Measurements from ENCODE around the gene DHRS11.
A peak's percentile ranks its signal among the peaks of the same experiment; 100 is the strongest.

Gene DHRS11, protein sequence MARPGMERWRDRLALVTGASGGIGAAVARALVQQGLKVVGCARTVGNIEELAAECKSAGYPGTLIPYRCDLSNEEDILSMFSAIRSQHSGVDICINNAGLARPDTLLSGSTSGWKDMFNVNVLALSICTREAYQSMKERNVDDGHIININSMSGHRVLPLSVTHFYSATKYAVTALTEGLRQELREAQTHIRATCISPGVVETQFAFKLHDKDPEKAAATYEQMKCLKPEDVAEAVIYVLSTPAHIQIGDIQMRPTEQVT

DNA sequence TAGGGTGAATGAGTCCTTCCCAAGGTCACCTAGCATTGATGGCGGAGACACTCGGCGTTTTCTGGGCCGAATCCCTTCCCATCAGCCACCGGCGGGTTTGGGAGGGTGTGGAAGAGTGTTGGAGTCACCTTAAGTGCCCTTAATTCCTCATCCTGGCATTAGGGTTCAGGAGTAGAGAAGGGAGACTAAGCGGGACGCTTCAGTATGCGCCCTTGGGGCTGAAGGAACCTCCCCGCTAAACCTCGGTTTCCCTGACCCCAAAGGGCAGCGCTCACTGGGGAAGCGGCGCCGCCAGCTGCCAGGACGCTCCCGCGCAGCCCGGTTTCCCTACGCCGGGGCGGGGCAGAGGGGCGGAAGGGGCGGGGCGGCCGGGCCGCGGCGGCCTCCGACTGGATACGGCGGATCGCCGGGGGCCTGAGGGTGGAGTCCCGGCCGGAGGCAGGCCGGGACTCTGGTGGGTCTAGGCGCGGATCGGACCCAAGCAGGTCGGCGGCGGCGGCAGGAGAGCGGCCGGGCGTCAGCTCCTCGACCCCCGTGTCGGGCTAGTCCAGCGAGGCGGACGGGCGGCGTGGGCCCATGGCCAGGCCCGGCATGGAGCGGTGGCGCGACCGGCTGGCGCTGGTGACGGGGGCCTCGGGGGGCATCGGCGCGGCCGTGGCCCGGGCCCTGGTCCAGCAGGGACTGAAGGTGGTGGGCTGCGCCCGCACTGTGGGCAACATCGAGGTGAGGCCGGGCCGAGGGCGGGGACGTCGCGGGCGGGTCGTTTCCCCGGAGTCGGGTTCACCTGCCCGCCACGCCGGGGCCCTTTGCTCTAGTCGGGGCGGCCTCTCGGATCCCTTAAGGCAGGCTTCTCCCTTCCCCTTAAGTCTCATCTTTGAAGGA, at the start of gene DHRS11:
TSS of gene DHRS11 (plus strand) at position 446 of the 882 bp plus-strand sequence. CDS start at position 577, 131 bp downstream.
- Histone ChIP-seq H3K4me1 (ENCODE audit: low read depth, poor library complexity, severe bottlenecking) (peaks cover 37% of the 10 kb centered on the region), H2AFZ (ENCODE audit: low read depth) (peak within 1 kb of the TSS; percentile 82), H3K4me3 (IDR thresholded peaks at IDR 0.05; ENCODE audit: insufficient read depth, low read depth, low read length) (no peak within 1 kb of the TSS), H3K4me2 (peak within 1 kb of the TSS; percentile 93), H4K20me1 (ENCODE audit: insufficient read depth) (no peaks in the 10 kb centered on the region), H3K27me3 (ENCODE audit: insufficient read depth, low read depth) (no peaks in the 10 kb centered on the region), H3K27ac (peak within 1 kb of the TSS; percentile 31; the same call in 1 of the 2 replicates), H3K79me2 (ENCODE audit: insufficient read depth, low read depth) (0 out of 2 replicates have a peak, but pooled peaks cover 3% of the 10 kb centered on the region), H3K36me3 (ENCODE audit: insufficient read depth) (peaks cover 9% of the 10 kb centered on the region; the same call in 1 of the 2 replicates), H3K9ac (peak within 1 kb of the TSS; percentile 69)
- TF ChIP-seq, protein P1, sequence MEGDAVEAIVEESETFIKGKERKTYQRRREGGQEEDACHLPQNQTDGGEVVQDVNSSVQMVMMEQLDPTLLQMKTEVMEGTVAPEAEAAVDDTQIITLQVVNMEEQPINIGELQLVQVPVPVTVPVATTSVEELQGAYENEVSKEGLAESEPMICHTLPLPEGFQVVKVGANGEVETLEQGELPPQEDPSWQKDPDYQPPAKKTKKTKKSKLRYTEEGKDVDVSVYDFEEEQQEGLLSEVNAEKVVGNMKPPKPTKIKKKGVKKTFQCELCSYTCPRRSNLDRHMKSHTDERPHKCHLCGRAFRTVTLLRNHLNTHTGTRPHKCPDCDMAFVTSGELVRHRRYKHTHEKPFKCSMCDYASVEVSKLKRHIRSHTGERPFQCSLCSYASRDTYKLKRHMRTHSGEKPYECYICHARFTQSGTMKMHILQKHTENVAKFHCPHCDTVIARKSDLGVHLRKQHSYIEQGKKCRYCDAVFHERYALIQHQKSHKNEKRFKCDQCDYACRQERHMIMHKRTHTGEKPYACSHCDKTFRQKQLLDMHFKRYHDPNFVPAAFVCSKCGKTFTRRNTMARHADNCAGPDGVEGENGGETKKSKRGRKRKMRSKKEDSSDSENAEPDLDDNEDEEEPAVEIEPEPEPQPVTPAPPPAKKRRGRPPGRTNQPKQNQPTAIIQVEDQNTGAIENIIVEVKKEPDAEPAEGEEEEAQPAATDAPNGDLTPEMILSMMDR (conservative IDR thresholded peaks at IDR 0.05; ENCODE audit: low read depth, low read length), result no peak

DNA sequence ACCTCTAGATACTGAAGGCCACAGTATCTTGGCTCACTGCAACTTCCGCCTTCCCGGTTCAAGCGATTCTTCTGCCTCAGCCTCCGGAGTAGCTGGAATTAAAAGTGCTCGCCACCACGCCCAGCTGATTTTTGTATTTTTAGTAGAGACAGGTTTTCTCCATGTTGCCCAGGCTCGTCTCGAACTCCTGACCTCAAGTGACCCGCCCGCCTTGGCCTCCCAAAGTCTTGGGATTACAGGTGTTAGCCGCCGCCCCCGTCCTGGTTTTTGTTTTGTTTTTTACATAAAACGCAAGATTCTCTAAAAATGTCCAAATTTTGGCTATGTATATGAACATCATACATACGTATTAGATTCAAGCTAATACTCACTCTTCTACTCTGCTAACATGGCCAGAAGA, 48.9 kb upstream of the DHRS11 start:
- H3K79me2 ChIP-seq (ENCODE audit: insufficient read depth, low read depth), result peaks cover 37% of the 10 kb centered on the region
- peaks cover 24% of the 10 kb centered on the region for H3K4me1 ChIP-seq (ENCODE audit: low read depth, poor library complexity, severe bottlenecking)
- no peak overlapping the region for H3K27ac ChIP-seq
- no peak overlapping the region for H3K9ac ChIP-seq
- no peaks in the 10 kb centered on the region for H3K27me3 ChIP-seq (ENCODE audit: insufficient read depth, low read depth)
- H4K20me1 ChIP-seq (ENCODE audit: insufficient read depth), result no peaks in the 10 kb centered on the region; the same call in 1 of the 2 replicates
- TF ChIP-seq, protein P1 (conservative IDR thresholded peaks at IDR 0.05; ENCODE audit: low read depth, low read length), result no peak
- no peak overlapping the region for H3K4me2 ChIP-seq
- no peak overlapping the region for H3K4me3 ChIP-seq (IDR thresholded peaks at IDR 0.05; ENCODE audit: insufficient read depth, low read depth, low read length)
- no peaks in the 10 kb centered on the region for H3K36me3 ChIP-seq (ENCODE audit: insufficient read depth)
- H2AFZ ChIP-seq (ENCODE audit: low read depth), result no peak overlapping the region

DNA sequence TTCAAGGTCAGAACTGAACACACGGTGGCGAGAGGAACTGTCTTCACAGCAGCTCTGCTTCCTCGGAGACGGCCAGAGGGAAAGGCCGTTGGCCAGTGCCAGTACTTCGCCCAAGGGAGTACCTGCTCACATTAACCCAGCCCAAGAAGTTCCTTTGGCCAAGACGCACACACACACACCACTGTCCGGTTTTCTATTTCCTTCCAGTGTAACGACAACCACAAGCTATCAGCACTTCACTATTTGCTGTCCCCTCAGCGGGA, 47.7 kb upstream of the DHRS11 start:
- Histone ChIP-seq H3K4me1 (ENCODE audit: low read depth, poor library complexity, severe bottlenecking) (peaks cover 35% of the 10 kb centered on the region), H3K4me3 (IDR thresholded peaks at IDR 0.05; ENCODE audit: insufficient read depth, low read depth, low read length) (no peak overlapping the region), H3K27ac (peak overlapping the region; percentile 91), H4K20me1 (ENCODE audit: insufficient read depth) (peaks cover 3% of the 10 kb centered on the region), H2AFZ (ENCODE audit: low read depth) (peak overlapping the region; percentile 96), H3K36me3 (ENCODE audit: insufficient read depth) (no peaks in the 10 kb centered on the region), H3K9ac (peak overlapping the region; percentile 87), H3K4me2 (peak overlapping the region; percentile 75), H3K79me2 (ENCODE audit: insufficient read depth, low read depth) (peaks cover 49% of the 10 kb centered on the region), H3K27me3 (ENCODE audit: insufficient read depth, low read depth) (no peaks in the 10 kb centered on the region)
- TF ChIP-seq, protein P1 (conservative IDR thresholded peaks at IDR 0.05; ENCODE audit: low read depth, low read length), result no peak

DNA sequence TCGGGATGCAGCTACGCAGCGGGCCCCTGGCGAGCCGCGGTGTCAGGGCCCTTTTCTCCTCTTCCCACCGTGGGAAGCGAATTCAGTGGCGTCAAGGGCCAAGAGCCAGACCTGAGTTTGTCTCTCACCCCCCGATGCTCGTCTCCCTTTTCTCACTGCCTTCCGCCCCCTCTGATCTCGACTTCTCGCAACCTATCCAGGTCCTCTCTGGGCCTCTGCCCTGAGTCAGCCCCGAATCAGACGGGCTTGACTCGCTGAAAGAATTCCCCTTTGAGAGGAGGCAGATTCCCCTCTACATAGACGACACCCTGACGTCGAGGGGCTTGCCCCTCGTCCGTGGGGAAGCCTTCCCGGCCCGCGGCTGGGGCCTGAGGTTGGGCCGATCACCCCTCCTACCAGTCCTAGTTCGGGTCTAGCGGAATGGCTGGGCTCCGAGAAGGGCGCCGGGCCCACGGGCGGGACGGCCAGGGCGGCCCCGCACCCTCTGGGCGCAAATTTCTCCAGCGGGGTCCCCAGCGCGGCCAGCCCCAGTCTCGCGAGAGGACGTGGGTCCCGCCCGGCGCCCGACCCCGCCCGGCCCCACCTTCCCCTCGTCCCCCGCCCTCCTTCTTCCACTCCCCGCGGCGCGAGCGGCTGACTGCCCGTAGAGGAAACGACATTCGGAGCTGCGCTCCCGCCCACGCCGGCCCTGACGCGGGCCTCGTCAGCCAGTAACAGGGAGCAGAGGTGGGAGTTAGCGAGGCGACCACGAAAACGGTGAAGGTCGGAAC, 47.2 kb upstream of the DHRS11 start, which contains the start of gene GGNBP2:
TSS of gene GGNBP2 (plus strand) at position 613 of the 770 bp plus-strand sequence. CDS start 806 bp downstream, outside the sequence.
- Histone ChIP-seq H4K20me1 (ENCODE audit: insufficient read depth) (peaks cover 3% of the 10 kb centered on the region), H3K79me2 (ENCODE audit: insufficient read depth, low read depth) (peaks cover 54% of the 10 kb centered on the region), H2AFZ (ENCODE audit: low read depth) (peak within 1 kb of the TSS; percentile 96), H3K4me3 (IDR thresholded peaks at IDR 0.05; ENCODE audit: insufficient read depth, low read depth, low read length) (no peak within 1 kb of the TSS), H3K4me1 (ENCODE audit: low read depth, poor library complexity, severe bottlenecking) (peaks cover 40% of the 10 kb centered on the region), H3K27me3 (ENCODE audit: insufficient read depth, low read depth) (no peaks in the 10 kb centered on the region), H3K9ac (peak within 1 kb of the TSS; percentile 87), H3K36me3 (ENCODE audit: insufficient read depth) (no peaks in the 10 kb centered on the region), H3K27ac (peak within 1 kb of the TSS; percentile 91), H3K4me2 (peak within 1 kb of the TSS; percentile 97)
- TF ChIP-seq, protein P1 (conservative IDR thresholded peaks at IDR 0.05; ENCODE audit: low read depth, low read length), result no peak

Data from KMS-11 (cell line).